K562 (cell line): ENCODE measurements around the gene SH3TC1. TPM values are rescaled to one million over a fixed set of nuclear protein-coding genes. Genes with fewer than 3 reads are reported as not detected.

ENCODE experiments used
- GTF2E2 ChIP-seq: fragments of 200-800 bp; sonication (Bioruptor generic); IDR thresholded peaks from 2 replicates; pipeline ENCODE4 v1.6.1; 2016; ENCODE audit warnings: missing genetic modification characterization, missing compliant biosample characterization
- HCFC1 ChIP-seq: IDR thresholded peaks from 2 replicates; pipeline ENCODE4 v1.6.1; 2012; ENCODE audit warnings: low read depth, low read length, improper control_type of control experiment
- KLF10 ChIP-seq: fragments of 250-450 bp; sonication (Bioruptor Pico); IDR thresholded peaks from 2 replicates; pipeline ENCODE4 v1.6.1; 2021; ENCODE audit warnings: matching md5 sums
- TAF9B ChIP-seq: fragments of 450-650 bp; IDR thresholded peaks from 2 replicates; pipeline ENCODE4 v1.6.1; 2018; ENCODE audit warnings: mild to moderate bottlenecking; ENCODE audit not compliant: partially characterized antibody
- TBP ChIP-seq: optimal IDR thresholded peaks from 2 replicates; pipeline ENCODE3; 2011; ENCODE audit warnings: low read depth, low read length, improper control_type of control experiment
- U2AF1 ChIP-seq: fragments of 200-400 bp; formaldehyde crosslinking; optimal IDR thresholded peaks from 2 replicates; pipeline ENCODE3; 2017; ENCODE audit warnings: mild to moderate bottlenecking, low read depth, low read length, moderate library complexity
- ZNF696 ChIP-seq: fragments of 250-450 bp; sonication (Bioruptor Pico); conservative IDR thresholded peaks from 2 replicates; pipeline ENCODE4 v1.4.0; 2020; ENCODE audit warnings: mild to moderate bottlenecking, moderate library complexity
- polyA plus RNA-seq, 8 experiments: library from polyadenylated mRNA; depleted of rRNA in 4 of 8; stranded (reverse) in 5 of 8; unstranded in 3 of 8; fragments of >200 nt; fragmentation: Nextera tagmentation in 2 of 8; fragmentation: Illumina TruSeq in 1 of 8; extraction: Ambion mirVana in 2 of 8; extraction: Trizol in 1 of 8; gene quantifications; 2 replicates each; pipeline versions ENCODE4 v1.2.1 to v1.2.3, GENCODE V29; 2011 to 2014; ENCODE audit warnings: inconsistent platforms in 1 of 8, missing spikeins in 1 of 8
- total RNA-seq, 7 experiments: library from RNA; depleted of rRNA in 6 of 7; stranded (reverse); fragments of >200 nt in 6 of 7; fragmentation: Illumina TruSeq in 2 of 7; extraction: Trizol in 2 of 7; gene quantifications; 2 replicates each; pipeline versions ENCODE4 v1.2.1 to v1.2.3, GENCODE V29; 2011 to 2021; ENCODE audit warnings: low replicate concordance in 1 of 7
- TF ChIP-seq, protein P1 (sequence below): IDR thresholded peaks from 3 replicates; pipeline ENCODE4 v1.6.1; 2011; ENCODE audit warnings: borderline replicate concordance, mild to moderate bottlenecking; ENCODE audit not compliant: insufficient read length, insufficient read depth
- TF ChIP-seq, protein P2 (sequence below): sonication (generic); formaldehyde crosslinking; IDR thresholded peaks from 2 replicates; pipeline ENCODE4 v1.8.0; 2023; ENCODE audit warnings: missing genetic modification reagents, mild to moderate bottlenecking, borderline replicate concordance
- TF ChIP-seq, protein P3 (sequence below): sonication (generic); formaldehyde crosslinking; IDR thresholded peaks from 2 replicates; pipeline ENCODE4 v1.8.0; 2022; ENCODE audit warnings: mild to moderate bottlenecking, missing genetic modification reagents, borderline replicate concordance
- TF ChIP-seq, protein P4 (sequence below): fragments of 250-450 bp; sonication (Bioruptor Pico); IDR thresholded peaks from 2 replicates; pipeline ENCODE4 v1.5.0; 2021; ENCODE audit warnings: mild to moderate bottlenecking, moderate library complexity

SH3TC1 gene
- total and polyA plus RNA-seq, 9 of the 15 experiments (the other 6 are each of a cell fraction or from before 2014, with no cell fraction given), result 0.04 to 2.1 (median 0.48) TPM; not detected in 1

DNA sequence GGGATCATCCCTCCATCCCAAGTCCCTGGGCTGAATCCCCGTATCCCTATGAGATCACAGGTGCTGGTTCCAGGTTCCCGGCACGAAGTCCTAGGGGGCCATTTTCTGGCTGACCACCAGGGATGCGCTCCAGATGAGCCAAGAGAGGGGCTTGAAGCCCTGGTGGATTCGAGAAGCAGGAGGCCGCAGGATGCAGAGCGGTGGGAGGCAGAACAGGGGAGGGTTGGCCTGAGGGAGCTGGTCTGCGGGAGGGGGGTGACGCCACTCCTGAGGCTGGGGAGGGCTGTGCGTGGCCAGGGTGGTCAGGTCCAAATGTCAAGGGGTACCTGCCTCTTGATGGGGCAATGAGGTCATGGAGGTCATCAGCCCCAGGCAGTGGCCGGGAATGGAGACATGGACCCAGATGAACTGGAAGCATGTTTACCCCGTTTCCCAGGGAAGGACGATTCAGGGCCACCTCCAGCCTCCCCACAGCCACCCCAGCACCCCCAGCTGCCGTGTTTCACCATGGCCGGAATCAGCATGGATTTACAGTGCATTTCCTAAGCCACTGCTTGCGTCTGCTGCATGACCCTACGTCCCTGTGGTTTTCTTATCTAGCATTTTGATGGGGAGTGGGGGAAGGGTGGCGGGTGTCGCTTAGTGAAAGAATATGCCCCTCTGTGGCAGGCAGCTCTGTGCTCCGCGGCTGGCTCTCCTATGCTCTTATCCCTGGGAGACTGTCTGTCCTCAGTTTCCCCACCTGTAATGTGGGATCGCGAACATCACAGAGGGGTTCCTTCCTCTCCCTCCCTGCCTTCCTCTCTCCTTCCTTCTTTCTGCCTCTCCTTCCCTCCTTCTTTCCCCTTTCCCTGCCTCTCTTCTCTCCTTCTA, 53.4 kb downstream of the SH3TC1 start (continued):
- TF ChIP-seq, protein P1, sequence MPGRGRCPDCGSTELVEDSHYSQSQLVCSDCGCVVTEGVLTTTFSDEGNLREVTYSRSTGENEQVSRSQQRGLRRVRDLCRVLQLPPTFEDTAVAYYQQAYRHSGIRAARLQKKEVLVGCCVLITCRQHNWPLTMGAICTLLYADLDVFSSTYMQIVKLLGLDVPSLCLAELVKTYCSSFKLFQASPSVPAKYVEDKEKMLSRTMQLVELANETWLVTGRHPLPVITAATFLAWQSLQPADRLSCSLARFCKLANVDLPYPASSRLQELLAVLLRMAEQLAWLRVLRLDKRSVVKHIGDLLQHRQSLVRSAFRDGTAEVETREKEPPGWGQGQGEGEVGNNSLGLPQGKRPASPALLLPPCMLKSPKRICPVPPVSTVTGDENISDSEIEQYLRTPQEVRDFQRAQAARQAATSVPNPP, result no peak
- no peak for TF ChIP-seq ZNF696 (CRISPR knock-in tag)
- TF ChIP-seq, protein P2, sequence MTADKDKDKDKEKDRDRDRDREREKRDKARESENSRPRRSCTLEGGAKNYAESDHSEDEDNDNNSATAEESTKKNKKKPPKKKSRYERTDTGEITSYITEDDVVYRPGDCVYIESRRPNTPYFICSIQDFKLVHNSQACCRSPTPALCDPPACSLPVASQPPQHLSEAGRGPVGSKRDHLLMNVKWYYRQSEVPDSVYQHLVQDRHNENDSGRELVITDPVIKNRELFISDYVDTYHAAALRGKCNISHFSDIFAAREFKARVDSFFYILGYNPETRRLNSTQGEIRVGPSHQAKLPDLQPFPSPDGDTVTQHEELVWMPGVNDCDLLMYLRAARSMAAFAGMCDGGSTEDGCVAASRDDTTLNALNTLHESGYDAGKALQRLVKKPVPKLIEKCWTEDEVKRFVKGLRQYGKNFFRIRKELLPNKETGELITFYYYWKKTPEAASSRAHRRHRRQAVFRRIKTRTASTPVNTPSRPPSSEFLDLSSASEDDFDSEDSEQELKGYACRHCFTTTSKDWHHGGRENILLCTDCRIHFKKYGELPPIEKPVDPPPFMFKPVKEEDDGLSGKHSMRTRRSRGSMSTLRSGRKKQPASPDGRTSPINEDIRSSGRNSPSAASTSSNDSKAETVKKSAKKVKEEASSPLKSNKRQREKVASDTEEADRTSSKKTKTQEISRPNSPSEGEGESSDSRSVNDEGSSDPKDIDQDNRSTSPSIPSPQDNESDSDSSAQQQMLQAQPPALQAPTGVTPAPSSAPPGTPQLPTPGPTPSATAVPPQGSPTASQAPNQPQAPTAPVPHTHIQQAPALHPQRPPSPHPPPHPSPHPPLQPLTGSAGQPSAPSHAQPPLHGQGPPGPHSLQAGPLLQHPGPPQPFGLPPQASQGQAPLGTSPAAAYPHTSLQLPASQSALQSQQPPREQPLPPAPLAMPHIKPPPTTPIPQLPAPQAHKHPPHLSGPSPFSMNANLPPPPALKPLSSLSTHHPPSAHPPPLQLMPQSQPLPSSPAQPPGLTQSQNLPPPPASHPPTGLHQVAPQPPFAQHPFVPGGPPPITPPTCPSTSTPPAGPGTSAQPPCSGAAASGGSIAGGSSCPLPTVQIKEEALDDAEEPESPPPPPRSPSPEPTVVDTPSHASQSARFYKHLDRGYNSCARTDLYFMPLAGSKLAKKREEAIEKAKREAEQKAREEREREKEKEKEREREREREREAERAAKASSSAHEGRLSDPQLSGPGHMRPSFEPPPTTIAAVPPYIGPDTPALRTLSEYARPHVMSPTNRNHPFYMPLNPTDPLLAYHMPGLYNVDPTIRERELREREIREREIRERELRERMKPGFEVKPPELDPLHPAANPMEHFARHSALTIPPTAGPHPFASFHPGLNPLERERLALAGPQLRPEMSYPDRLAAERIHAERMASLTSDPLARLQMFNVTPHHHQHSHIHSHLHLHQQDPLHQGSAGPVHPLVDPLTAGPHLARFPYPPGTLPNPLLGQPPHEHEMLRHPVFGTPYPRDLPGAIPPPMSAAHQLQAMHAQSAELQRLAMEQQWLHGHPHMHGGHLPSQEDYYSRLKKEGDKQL (CRISPR knock-in tag), result no peak
- TF ChIP-seq, protein P3, sequence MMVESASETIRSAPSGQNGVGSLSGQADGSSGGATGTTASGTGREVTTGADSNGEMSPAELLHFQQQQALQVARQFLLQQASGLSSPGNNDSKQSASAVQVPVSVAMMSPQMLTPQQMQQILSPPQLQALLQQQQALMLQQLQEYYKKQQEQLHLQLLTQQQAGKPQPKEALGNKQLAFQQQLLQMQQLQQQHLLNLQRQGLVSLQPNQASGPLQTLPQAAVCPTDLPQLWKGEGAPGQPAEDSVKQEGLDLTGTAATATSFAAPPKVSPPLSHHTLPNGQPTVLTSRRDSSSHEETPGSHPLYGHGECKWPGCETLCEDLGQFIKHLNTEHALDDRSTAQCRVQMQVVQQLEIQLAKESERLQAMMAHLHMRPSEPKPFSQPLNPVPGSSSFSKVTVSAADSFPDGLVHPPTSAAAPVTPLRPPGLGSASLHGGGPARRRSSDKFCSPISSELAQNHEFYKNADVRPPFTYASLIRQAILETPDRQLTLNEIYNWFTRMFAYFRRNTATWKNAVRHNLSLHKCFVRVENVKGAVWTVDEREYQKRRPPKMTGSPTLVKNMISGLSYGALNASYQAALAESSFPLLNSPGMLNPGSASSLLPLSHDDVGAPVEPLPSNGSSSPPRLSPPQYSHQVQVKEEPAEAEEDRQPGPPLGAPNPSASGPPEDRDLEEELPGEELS (CRISPR knock-in tag), result no peak
- TF ChIP-seq KLF10, result no peak
- no peak for TF ChIP-seq GTF2E2 (tag)
- TF ChIP-seq HCFC1, result no peak
- TF ChIP-seq TAF9B, result no peak
- TF ChIP-seq TBP, result no peak
- TF ChIP-seq, protein P4, sequence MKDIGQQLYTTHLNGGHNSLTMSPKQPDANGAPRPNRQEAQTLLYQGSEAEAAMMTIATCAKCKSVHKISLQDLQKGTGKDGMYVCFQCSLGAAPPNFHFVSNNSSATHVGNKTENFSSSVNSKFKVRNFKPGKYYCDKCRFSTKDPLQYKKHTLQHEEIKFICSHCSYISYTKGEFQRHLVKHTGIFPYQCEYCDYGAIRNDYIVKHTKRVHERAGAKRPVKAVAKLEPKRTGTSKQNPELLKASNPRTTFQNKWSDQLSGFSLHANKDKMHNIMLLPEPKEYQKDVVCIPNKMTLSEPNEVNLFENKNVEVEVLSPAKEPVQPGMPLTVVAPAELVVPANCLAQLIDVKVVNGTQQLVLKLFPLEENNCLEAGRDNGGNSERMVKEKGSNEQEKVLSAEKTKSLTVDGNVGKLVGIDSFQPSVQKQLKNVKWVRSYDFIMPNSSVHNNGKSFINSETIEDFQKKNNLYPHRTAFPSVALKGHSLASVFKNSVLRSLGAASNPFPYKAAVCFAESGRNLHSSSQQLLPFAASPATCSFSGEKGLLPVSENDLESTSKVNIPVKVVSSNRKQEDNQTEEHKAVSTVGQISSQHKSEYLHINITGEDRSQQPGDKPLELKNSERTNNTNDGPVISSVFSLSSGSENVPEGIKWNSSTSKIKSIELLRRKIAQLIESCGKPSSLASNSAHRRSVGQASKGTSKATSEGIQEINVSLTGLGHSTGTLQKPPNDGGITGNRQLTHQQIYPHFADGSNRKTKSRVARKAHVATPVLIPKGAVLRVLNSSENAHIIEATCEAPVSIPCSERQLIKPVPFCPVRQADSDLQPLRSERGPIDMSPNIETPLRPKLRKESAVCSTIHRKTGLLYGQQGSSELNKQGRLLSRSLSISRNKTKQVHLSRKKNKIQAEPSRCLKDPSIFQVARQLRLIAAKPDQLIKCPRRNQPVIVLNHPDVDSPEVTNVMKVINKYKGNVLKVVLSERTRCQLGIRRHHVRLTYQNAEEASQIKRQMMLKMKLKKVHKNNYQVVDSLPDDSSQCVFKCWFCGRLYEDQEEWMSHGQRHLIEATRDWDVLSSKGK (CRISPR knock-in tag), result no peak
- no peak for TF ChIP-seq U2AF1
